HG03469 (cell line): ENCODE measurements around the gene CFAP65.

ENCODE experiments used
- ATAC-seq: cut with Tn5 transposase; IDR thresholded peaks from one replicate; pipeline ENCODE4 v1.9.1; 2021; ENCODE audit warnings: mild to moderate bottlenecking, moderate library complexity, moderate number of reproducible peaks; ENCODE audit not compliant: unreplicated experiment

Gene CFAP65

DNA sequence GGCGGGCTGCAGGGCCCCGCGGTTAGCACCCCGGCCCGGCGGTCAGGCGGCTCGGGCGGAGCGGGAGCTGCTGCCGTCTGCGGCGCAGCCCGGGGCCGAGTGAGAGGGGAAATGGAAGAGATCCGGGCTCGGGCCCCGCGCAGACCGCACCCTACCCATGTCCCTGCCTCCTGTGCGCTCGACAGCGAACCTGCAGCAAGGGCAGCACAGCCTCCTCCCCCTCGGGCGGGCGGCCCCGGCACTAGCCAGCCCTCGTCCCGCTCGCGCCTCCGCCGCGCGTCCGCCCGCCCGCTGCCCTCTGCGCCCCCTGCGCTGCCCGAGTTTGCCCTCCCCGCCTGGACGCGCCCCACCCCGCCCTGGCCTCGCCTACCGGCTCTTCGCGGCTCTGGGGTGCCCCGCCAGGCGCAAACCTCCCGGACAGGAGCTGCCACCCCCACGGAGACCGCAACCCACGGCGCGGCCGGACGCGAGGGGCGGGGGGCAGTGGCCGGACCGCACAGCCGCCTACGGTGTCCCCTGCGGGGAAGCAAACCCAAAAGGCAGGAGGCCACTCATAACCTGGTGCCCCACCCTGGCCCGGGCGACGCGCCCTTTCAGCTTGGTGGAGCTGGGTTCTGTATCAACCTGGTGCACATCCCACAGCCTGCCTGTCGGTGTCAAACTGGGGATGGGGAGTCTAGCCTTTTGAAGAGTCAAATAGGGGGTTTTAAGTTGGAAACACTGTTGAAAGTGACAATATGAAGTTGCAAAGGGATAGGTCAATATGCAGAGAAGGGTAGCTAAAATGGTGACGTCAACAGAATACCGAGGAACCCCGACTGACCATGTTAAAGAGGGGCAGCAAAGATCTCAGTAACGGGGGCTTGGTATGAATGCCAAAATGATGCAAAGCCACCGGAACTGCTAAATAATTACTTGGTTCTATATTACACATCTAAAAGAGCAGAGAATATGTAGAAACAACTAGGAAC is 19.8 kb upstream of the CFAP65 start, which contains the start of gene IHH:
TSS of gene IHH (minus strand) at position 101 of the 971 bp plus-strand sequence. CDS start 454 bp downstream, outside the sequence.
- no peak for ATAC-seq

DNA sequence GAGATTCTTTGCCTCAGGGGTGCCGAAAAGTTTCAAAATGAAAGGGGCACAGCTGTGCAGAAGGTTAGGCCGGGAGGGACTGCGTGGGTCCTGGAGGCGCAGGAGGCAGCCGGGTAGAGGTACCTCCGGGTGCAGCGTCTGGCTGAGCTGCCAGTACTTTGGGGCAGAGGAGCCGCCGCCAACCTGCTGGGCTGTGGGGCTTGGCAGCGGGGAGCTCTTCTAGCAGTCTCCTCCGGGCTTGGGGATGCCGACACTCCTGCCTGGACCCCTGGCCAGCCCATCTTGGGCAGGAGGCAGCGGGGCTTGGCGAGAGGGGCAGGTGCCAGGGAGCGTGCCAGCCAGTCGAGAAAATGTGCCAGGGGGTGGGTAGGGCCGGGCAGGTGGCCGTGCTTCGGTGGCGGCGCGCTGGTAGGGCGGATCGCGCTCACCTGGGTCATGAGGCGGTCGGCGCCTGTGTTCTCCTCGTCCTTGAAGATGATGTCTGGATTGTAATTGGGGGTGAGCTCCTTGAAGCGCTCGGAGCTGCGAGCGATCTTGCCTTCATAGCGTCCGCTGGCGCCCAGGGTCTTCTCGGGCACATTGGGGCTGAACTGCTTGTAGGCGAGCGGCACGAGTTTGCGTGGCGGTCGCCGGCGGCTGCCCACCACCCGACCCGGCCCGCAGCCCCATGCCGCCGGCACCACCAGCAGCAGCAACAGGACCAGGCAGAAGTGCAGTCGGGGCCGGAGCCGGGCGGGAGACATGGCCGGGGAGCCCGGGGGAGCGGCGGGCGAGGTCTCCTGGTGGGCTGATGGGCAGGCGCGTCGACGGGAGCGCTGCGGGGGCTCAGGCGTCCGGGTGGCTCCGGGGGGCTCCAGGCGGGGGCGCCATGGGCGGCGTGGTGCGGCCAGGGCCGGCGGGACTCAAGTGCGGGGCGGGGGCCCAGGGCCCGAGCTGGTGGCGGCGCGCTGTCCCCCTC is 18.7 kb upstream of the CFAP65 start:
- ATAC-seq, result no peak

DNA sequence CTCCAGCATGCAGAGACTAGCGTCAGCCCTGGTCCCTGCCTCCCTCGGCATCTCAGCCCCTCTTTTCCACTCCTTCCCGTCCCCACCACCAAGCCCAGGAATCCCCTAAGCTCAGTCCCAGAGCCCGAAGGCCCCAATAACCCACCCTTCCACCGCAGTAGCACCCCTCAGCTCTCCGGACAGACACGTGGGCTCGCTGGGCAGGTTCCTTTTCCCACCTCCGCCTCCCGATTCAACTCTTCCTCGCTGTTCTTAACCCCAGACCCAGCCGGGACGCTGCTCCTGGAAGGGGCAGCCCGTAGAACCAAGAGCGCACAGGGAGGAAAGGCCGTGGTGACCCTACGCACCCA is 18.0 kb upstream of the CFAP65 start:
- no peak for ATAC-seq

DNA sequence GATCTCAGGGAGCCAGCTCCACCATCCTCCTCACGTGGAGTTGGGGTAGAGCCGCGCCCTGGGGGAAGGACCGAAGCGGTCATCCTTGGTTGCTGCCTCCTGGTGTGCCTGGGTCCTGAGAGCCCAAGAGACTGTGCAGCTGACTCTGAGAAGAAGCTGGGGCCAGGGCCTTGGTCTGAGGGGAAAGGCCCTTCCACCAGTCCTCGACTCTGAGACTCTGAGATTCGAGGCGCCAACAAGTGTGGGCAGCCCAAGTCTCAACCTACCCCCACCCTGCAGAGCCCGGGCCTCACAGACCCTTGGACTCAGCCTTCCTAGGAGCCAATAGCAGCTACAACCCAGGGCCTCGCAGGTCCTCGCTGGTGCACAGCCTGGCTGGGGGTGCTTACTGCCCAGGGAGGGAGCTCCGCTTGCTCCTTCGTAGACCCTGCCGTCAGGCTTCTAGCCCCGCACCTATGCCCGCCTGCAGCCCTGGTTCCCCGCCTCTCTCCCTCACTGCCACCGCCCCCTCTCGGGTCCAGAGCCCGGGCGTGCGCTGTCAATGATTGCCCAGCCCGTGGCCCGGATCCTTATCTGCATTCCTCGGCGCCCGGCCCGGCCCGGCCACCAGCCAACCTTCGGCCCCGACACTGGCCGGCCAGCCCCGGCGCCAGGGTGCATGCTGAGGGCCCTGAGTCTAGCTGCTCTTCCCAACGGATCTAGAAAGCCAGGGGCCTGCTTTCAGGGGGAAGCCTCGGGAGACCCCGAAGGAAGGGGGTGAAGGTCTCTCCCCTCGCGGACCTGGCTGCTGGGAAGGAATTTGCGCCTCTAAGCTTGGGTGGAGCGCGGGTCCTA is 17.4 kb upstream of the CFAP65 start:
- ATAC-seq, result no peak

DNA sequence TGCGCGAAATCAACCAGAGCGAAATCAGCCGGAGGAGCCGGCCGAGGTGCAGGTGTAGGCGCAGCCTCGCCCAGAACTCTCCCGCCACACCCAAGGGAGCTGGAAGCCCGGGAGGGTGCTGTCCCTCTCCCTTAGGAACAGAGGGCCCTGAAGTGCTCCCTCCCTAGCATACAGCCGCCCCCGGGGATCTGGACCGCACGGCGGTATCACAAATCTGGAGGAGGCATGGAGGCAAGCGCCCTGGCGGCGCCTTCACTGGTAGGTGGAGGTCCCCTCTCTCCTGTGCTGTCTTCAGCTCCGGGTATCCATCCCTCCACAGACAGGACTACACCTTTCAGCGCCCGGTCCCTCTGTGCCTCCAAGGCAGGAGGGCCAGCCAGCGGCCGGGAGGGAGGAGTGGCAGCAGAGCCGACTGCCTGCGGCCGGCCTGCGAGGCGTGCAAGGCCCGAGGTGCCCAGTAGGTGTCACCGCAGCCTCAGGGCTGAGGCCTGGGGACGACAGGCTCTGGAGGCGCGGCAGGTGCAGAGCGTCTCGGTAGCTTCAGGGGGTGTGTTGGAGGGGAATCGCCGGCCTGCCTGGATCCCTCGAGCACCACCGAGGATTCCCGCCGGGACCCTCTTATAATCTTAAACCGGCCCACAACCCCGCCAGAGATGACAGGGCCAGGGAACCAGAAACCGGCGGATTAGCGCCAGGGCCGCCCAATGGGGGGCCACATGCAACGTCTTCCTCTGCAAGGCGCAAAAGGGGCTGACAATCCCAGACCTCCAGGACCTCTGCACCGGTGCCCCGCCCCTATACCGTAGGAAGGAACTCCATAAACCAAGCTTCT is 16.6 kb upstream of the CFAP65 start:
- ATAC-seq, result peak; percentile 92

DNA sequence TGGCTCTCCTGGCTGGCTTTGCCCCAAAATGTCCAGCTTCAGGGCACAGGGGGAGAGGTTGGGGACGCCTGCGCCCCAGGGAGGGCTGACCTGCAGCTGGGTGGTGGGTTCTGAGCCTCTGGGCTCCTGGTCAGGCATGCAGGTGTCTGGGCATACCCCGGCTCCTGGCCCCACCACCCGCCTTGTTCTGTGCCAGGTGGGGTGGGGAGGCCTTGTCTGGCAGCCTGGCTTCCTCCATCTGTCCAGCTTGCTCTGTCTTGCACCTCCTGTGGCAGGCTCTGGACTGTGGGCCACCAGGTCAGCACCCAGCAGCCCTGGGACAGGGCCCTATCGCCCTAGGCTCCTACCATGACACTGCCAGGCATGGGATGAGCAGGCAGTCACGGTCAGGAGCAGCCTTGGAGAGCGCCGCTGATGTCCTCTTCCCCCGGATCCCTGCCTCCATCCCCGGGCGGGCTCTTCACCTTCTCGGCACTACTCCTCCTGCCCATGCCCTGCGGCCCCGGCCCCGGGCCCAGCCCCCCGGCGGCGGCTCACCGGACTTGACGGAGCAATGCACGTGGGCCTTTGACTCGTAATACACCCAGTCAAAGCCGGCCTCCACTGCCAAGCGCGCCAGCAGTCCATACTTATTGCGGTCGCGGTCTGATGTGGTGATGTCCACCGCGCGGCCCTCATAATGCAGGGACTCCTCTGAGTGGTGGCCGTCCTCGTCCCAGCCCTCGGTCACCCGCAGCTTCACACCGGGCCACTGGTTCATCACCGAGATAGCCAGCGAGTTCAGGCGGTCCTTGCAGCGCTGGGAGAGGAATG is 15.8 kb upstream of the CFAP65 start:
- no peak for ATAC-seq

DNA sequence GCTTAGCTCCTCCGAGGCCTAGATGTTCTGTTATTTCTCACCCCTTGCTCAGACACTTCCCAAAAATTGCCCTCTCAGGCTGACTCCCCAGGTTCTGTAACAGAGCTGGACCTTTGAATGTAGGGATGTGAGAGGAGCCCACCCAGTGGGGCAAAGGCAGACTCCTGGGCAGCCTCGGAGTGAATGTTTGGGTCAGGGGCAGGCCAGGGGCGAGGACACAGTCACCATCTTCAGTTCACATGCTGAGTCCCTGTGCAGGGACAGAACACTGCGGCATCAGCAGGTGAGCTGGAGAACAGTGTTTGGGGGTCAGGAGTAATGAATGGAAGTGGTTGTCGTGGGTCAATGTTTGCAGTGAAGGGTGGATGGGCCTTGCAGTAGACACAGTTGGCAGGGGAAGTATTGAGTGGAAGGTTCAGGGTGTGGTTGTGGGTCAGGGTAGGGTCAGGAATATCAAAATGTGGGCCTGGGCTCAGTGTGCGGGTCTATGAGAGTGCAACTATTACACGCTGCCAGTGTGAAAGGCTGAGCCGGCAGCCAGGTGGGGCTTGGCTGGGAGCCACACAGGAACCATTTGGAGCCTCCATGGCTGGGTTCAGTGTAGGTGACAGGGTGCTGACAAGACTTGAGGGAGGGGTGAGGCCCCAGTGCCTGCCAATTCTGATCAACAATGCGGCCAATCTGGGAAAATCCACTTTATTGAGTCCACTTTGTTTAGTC is 15.0 kb upstream of the CFAP65 start:
- no peak for ATAC-seq

DNA sequence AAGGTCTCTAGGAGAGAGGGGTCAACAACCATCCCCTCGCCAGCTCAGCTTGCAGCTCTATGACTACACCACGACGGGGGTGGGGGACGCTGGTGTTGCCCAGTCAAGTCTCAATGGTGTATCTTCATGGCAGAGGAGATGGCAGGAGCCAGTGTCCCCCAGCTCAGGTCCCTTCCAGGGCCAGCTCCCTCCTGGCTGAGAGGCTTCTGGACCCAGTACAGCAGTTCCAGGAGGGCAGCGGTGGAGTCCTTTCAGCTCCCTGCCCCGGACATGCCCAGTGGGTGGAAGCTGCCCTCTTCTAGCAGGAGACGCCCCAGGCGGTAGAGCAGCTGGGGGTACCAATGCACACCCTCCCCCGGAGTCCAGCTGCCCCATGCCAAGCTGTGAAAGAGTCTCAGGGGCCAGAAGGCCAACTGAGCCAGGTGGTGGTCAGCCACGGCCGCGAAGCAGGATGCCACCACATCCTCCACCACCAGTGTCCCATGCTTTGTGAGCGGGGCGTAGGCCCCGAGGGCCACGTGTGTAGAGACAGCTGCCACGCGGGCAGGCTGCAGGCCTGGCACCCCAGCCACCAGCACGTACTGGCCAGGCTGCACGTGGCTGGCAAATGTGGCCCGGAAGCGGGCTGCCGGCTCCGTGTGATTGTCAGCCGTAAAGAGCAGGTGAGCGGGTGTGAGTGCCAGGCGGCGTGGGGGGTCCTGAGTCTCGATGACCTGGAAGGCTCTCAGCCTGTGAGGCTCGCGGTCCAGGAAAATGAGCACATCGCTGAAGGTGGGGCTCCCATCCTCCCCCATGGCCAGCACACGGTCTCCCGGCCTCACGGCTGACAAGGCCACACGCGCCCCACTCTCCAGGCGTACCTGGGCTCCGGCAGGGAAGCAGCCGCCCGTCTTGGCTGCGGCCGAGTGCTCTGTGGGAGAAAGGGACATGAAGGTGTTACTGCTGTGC is 13.9 kb upstream of the CFAP65 start:
- no peak for ATAC-seq

DNA sequence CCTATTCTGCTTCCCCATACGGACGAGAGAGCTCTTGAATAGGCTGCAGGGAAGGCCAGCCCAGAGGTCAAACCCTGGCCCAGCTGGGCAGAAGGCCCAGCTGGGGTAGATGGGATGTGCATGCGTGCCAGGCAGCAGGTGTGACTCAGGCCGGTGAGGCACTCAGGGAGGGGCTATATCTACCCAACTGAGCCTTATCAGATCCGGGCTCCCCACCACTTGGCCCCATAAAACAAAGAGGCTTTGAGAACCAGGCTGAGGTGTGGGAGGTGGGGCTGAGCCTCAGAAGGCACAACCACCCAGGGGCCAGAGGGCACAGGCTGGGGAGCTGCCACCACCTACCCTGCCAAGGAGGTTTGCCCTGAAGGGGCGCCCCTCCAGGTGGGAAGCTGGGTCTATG is 8.0 kb upstream of the CFAP65 start:
- ATAC-seq, result no peak

DNA sequence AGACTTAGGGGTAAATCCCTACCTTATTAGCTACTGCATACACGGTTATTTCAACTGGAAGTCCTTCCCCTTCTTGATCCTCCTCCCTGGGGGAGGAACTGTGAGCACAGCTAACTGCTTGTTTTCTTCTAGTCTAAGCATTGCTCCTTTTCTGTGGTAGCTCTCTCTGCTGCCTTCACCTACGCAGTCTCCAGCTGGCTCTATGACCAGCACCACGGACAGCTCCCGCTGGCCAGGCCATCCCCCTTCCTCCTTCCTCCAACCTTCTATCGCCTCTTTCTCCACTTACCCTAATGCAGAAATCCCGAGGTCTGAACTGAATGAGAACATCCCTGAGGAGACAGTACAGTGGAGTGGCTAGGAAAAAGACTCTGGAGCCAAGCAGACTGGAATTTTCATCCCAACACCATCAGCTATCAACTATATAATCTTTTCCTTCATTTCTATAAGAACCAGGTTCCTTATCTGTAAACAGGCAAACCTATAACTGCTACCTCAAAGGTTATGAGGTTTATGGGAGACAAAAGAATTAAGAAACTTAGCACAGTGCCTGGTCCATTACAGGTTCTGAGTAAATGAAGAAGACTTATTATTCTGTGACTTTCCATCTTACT is 4.7 kb upstream of the CFAP65 start:
- no peak for ATAC-seq

DNA sequence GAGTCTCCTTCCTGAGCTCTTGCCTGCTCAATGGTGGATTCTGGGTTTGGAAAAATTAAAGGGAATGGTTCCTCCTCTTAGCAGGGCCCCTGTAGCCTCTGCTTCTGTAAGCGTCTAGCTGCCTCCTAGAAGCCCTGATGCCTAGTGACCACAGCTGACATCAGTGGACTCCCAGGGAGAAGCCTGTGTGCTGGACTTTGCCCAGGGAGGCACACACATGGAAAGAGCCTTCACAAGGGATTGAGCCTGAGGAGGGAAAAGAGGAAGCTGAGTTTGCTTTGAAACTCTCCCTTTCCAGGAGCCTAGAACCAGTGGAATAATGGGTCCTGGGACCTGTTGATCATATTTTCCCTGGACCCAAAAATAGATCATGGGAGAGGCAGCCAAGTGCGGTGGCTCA is 1.4 kb upstream of the CFAP65 start:
- ATAC-seq, result no peak

DNA sequence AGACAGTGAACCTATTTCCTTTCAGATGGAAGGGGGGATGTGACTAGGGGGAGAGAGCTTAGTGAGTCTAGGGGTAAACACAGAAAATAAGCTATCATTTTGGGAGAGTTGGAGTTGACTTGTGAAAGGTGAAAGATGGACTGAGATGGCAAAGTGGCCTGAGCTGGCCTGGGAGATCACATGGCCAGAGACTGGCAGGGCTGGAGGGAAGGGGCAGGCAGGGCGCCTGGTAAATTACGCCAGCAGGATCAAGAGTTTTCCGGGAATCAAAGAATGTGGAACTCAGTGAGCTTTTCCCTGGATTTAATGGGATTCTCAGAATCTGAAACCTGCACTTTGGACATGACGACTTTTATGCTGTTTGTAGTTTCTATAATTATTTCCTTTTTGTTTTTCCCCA is 841 bp upstream of the CFAP65 start:
- ATAC-seq, result no peak

DNA sequence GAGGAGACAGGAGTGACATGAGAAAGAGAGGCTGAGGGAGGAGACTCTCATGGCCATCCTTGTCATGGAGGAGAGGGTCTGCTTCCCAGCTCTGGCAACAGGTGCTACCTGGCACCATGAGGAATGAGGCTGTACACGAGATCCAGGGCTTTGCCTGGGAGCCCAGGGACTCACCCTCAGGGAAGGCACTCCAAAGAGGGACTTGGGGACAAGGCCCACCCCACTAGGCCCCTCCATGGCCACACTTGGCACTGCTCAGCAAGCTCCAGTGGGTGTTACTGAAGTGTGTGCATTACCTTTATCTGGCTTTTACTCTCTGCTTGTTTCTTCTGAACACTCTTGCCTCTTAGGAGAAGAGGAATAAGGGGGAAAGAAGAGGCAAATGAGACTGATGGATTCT is 2.7 kb downstream of the CFAP65 start:
- ATAC-seq, result no peak

DNA sequence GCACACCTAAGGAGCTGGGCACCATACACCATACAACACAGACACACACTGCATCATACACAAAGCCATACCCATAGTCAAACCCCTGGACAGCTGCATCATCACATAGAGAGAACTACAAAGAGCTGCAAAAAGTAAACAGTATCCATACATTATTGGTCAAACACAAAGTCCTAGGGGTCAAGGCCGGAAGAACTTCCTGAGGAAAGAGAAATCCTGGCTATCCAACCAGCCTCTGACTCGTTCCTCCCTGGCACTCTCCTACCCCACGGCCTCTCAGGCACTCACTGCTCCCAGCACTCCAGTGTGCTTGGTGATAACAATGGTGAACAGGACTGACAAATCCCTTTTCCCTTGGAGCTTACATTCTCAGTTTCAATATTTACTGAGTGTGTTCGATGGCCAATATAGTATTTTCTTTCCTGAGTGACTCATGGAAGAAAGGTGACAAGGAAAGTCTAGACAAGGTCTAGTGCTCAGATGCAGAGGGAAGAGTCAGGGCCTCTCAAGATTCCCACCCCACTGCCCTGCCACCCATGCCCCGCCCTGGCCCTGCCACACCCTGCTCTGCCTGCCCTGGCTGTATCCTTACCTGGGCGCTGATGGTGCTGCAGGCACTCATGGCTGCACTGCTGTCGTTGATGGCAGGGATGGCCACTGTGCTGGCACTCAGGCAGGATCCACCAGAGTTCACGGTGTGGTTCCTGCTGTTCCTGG is 3.4 kb downstream of the CFAP65 start:
- ATAC-seq, result no peak

DNA sequence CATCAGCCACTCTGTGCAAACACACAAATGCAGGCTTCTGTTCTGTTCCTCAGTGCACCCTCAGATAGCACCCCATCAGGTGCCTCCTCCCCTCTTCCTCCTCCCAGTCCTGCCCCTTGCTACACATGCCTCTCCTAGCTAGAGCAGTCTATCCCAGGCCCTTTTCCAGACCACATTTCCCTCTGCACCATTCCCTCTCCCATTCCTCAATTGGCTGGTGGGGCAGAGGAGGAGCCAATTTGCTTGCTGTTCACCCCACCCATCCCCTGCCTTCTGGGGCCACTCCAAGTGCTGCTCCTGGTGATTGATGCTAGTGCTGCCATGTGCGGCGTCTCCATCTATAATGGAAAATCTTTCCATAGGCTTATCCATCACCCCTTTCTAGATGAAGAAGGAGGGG is 5.4 kb downstream of the CFAP65 start:
- ATAC-seq, result no peak

DNA sequence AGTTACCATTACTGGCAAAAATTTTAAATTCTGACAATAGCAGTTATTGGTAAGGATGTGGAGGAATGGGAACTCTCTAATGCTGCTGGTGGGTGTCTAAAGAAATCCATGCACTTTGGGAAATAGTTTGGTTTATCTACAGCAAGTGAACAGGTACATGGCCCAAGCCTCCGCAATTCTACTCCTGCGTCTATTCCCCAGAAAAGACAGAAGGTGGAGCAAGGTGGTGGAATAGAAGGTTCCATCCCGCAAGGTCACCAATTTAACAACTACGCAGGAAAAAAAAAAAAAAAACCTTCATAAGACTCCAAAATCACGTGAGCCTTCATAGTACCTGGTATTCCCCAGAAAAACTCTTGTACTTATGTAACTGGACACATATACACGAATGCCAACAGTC is 6.5 kb downstream of the CFAP65 start:
- no peak for ATAC-seq
